Erythroblast (primary cell): ENCODE results near the gene MKS1.

Source experiments
- GATA1 ChIP-seq: IDR thresholded peaks from 2 replicates; pipeline ENCODE4 v1.6.1; 2011; ENCODE audit warnings: low read depth, mild to moderate bottlenecking, control low read depth, low read length, moderate library complexity
- POLR2A ChIP-seq: IDR thresholded peaks from 2 replicates; pipeline ENCODE4 v1.6.1; 2011; ENCODE audit warnings: mild to moderate bottlenecking, low read length

GRCh38 chr17:58247511-58248363, 28.7 kb upstream of the MKS1 start:
- TF ChIP-seq POLR2A (no peak), GATA1 (no peak)
